Measurements from ENCODE around the gene RNF5. TPM values are rescaled to one million over a fixed set of nuclear protein-coding genes. Genes with fewer than 3 reads are reported as not detected.
"Not testable (repeated sequence)": the region's sequence is repeated elsewhere in the genome, so short reads cannot be mapped to it uniquely, and the experiment has no call there.

The RNF5 gene
- total RNA-seq, 1 experiment from 2014 or later = 106 TPM

DNA sequence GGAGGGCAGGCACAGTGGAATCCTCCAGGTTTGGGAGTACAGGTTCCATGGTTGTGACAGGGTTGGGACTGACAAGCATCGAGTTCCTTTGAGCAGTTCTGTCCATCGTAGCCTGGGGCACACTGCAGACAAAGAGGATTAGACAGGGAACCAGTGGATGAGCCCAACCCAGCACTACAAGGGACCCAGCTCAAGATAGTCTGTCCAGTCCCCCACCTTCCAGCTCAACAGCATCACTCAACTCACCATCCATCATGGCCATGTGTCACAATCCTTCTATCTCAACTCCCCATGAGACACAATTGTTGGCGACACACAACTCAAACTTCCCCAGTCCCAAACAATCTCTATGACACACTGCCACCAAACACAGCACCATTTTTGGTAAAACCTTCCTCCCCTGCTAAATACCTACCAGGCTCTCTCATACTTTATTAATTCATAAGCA, 26.1 kb downstream of the RNF5 start:
- DNase-seq (ENCODE audit: low read depth) = no peak

- DNase-seq (ENCODE audit: low read depth) = no peak
Observed at GRCh38 chr6:32208996-32209395, 30.8 kb downstream of the RNF5 start.

GRCh38 chr6:32210191-32210601, 32.0 kb downstream of the RNF5 start:
- DNase-seq (ENCODE audit: low read depth) = no peak

- DNase-seq (ENCODE audit: low read depth) = not testable (repeated sequence)
Observed at GRCh38 chr6:32211432-32211831, 33.2 kb downstream of the RNF5 start.

GRCh38 chr6:32212076-32212760, 34.0 kb downstream of the RNF5 start:
- no peak for DNase-seq (ENCODE audit: low read depth)

- DNase-seq (ENCODE audit: low read depth) = no peak
Observed at GRCh38 chr6:32213649-32214048, 35.4 kb downstream of the RNF5 start.

DNA sequence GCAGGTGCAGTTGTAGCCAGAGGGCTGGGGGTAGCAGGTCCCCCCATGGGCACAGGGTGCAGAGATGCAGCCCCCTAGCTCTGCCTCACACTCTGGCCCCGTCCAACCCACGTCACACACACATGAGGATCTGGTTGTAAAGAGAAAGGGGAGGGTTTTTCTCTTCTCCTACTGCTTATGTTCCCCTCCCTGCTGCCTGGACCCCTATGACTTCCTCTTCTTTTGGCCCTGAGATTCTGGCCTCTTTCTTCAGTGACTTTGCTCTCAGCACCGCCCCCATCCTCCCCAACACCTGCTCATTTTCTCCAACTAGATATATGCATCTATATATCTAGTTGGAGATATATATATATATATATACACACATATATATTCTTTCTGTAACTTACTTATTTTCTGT, 35.9 kb downstream of the RNF5 start:
- DNase-seq (ENCODE audit: low read depth) = no peak

DNA sequence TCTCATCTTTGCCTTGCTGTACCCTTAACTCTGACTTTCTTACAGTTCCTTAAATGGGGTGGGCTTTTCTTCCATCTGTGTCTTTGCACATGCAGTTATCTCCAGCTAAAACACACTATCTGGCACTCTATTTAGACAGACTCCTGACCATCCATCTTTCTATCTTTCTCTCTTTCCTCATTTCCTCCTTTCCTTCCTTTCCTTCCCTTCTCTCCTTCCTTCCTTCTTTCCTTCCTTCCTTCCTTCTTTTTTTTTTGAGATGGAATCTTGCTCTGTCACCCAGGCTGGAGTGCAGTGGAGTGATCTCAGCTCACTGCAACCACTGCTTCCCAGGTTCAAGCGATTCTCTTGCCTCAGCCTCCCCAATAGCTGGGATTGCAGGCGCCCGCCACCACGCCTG, 37.4 kb downstream of the RNF5 start:
- no peak for DNase-seq (ENCODE audit: low read depth)

GRCh38 chr6:32216285-32216684, 38.1 kb downstream of the RNF5 start:
- DNase-seq (ENCODE audit: low read depth) = no peak

DNA sequence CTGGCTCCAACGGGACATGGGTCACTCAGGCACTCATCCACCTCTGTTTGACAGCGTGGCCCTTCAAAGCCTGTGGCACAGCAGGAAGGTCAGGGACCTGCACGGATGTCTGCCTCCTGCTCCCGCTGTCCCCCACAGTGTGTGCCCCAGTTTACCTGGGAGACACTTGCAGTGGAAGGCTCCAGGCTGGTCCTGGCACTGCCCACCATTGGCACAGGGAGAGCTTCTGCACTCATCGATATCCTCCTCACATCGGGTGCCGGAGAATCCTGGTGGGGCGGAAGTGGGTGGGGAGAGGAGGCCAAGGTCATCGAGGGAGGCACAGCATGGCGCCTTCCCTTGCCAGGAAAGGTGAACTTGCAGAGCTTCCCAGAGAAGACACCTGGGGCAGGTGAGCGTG, 38.8 kb downstream of the RNF5 start:
- DNase-seq (ENCODE audit: low read depth) = no peak

DNA sequence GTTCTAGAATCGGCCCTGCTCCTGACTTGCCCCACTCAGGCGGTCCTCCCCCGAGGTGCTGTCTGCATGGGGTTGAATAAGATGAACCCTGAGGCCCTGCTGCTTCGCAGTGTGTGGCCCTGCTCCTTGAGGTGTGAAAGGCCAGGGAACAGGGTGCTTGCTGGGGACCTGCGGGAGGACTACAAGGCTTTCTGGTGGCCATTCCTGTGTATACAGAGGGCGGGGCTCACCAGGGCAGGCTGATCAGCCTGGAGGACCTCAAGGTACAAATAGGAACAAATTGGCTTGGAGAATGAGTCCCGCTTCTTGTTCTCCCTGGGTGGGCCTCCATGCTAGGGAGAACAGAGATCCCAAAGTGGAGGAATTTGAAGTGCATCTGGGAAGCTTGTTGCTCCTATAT, 40.0 kb downstream of the RNF5 start:
- no peak for DNase-seq (ENCODE audit: low read depth)

DNA sequence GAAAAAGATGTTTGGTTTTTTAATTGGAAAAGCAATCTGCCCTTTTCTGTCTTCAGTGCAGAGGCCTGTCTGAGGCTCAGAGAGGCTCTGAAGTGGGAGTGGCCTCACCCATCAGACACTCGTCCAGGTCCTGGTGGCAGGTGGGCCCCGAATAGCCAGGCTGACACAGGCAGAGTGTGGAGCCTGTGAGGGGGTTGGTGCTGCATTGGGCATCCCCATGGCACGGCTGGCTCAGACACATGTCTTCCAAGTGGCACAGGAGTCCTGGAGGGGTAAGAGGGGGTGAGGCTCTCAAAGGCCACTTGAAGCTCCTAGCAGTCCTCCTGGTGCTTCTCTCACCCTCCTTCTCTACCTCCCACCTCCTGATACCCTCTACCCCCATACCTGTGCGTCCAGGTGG, 41.8 kb downstream of the RNF5 start:
- no peak for DNase-seq (ENCODE audit: low read depth)

- no peak for DNase-seq (ENCODE audit: low read depth)
Observed at GRCh38 chr6:32222333-32223230, 44.4 kb downstream of the RNF5 start.

DNA sequence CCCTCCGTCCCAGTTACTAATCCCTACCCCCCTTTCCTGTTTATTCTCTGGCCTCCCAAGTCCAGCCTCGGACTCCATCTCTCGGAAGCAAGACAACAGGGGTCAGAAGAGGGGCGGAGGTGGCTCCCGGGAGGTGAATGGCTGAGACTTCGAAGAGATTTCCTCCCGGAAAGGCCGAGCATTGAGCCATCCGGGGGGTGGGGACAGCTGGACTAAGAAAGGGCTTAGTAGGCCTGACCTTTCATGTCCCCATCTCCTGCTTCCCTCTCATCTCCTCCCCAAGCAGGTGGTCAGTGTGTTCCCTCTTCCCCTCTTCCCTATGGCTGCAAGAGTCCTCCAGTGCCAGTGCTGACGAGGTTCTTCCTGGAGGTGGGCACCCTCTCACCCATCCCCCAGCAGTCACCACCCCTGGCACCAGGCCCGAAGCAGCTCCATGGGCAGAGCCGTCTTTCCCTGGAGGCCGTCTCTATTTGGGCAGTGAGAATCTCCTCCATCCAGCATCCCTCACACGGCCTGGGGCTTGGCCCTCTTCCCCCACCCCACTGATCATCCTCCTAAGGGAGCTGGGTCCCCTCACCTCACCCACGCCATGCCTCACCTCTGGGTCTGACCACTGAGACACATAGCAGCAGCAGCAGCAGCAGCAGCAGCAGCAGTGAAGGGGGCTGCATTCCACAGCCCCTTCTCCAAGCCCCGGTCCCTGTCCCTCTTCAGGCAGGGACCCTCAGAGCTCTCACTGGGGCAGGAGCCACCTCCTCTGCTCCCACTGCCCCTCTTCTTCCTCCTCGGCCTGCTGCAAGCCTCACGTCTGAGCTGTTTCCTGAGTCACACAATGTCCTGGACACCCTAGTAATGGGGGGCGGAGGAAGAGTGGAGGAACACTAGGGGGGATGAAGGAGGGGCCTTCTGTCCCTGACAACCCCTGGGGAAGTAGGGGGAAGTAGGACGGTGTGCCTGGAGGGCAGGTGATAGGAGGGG, 45.3 kb downstream of the RNF5 start, which contains the start of gene NOTCH4:
Gene NOTCH4 (minus strand): TSS at position 810 of the 978 bp plus-strand sequence. CDS start 139 bp downstream, at position 671.
- no peak for DNase-seq (ENCODE audit: low read depth)

GRCh38 chr6:32224696-32225095, 46.5 kb downstream of the RNF5 start:
- no peak for DNase-seq (ENCODE audit: low read depth)

- no peak for DNase-seq (ENCODE audit: low read depth)
Observed at GRCh38 chr6:32226434-32226833, 48.2 kb downstream of the RNF5 start.

Other genes starting within 250 kb of the RNF5 start
- gene CFB, start 232.3 kb upstream of the RNF5 start, total RNA-seq (2014; rRNA removed; shearing (Covaris generic)) = 0.72 and 1.8 TPM in 2 replicates
- gene NELFE, start 219.4 kb upstream of the RNF5 start, total RNA-seq (2014; rRNA removed; shearing (Covaris generic)) = 235 and 246 TPM in 2 replicates
- gene SKIC2, start 219.2 kb upstream of the RNF5 start, total RNA-seq (2014; rRNA removed; shearing (Covaris generic)) = 30.4 and 36.5 TPM in 2 replicates
- gene DXO, start 206.3 kb upstream of the RNF5 start, total RNA-seq (2014; rRNA removed; shearing (Covaris generic)) = 21.0 and 27.8 TPM in 2 replicates
- 0.96 and 1.3 TPM in 2 replicates for gene C4A, start 196.3 kb upstream of the RNF5 start, total RNA-seq (2014; rRNA removed; shearing (Covaris generic))
- gene C4B, start 163.6 kb upstream of the RNF5 start, total RNA-seq (2014; rRNA removed; shearing (Covaris generic)) = 0.68 and 0.72 TPM in 2 replicates
- not detected in 2 replicates for gene CYP21A2, start 140.0 kb upstream of the RNF5 start, total RNA-seq (2014; rRNA removed; shearing (Covaris generic))
- gene TNXB, start 69.1 kb upstream of the RNF5 start, total RNA-seq (2014; rRNA removed; shearing (Covaris generic)) = 0.12 and 0.20 TPM in 2 replicates
- 20.5 and 23.5 TPM in 2 replicates for gene ATF6B, start 50.2 kb upstream of the RNF5 start, total RNA-seq (2014; rRNA removed; shearing (Covaris generic))
- gene FKBPL, start 48.1 kb upstream of the RNF5 start, total RNA-seq (2014; rRNA removed; shearing (Covaris generic)) = 14.5 and 15.2 TPM in 2 replicates
- gene PRRT1, start 26.5 kb upstream of the RNF5 start, total RNA-seq (2014; rRNA removed; shearing (Covaris generic)) = 0.49 TPM in 1 of 2 replicates, not detected in the other
- gene PPT2, start 24.3 kb upstream of the RNF5 start, total RNA-seq (2014; rRNA removed; shearing (Covaris generic)) = 22.9 and 25.1 TPM in 2 replicates
- gene EGFL8, start 13.8 kb upstream of the RNF5 start, total RNA-seq (2014; rRNA removed; shearing (Covaris generic)) = 0.59 and 2.8 TPM in 2 replicates
- gene AGPAT1, start 2.3 kb upstream of the RNF5 start, total RNA-seq (2014; rRNA removed; shearing (Covaris generic)) = 59.4 and 82.3 TPM in 2 replicates
- gene AGER, start 5.8 kb downstream of the RNF5 start, total RNA-seq (2014; rRNA removed; shearing (Covaris generic)) = 0.98 and 1.6 TPM in 2 replicates
- gene PBX2, start 11.8 kb downstream of the RNF5 start, total RNA-seq (2014; rRNA removed; shearing (Covaris generic)) = 14.4 and 15.7 TPM in 2 replicates
- 4.1 and 5.8 TPM in 2 replicates for gene GPSM3, start 14.2 kb downstream of the RNF5 start, total RNA-seq (2014; rRNA removed; shearing (Covaris generic))
- 2.6 and 4.8 TPM in 2 replicates for gene NOTCH4, start 45.7 kb downstream of the RNF5 start, total RNA-seq (2014; rRNA removed; shearing (Covaris generic))
- gene TSBP1, start 193.5 kb downstream of the RNF5 start, total RNA-seq (2014; rRNA removed; shearing (Covaris generic)) = not detected in 2 replicates
- gene BTNL2, start 228.8 kb downstream of the RNF5 start, total RNA-seq (2014; rRNA removed; shearing (Covaris generic)) = not detected in 2 replicates

Data from RPMI7951 (cell line).